Measurements from ENCODE around the gene CNIH3. TPM values are rescaled to one million over a fixed set of nuclear protein-coding genes. Genes with fewer than 3 reads are reported as not detected.

The CNIH3 gene
- total and polyA plus RNA-seq, 7 experiments from 2014 or later: 1.0 to 4.2 (median 2.0) TPM

GRCh38 chr1:224696021-224696420 lies 79.9 kb downstream of the CNIH3 start:
- intact Hi-C loops (cut with micrococcal nuclease): no loop called here
- ChIA-PET CTCF (interaction anchor here (0.7 kb wide), 1 partner anchor 58 kb away, joined by 3 read pairs; no protein-coding TSS in a partner anchor), POLR2A (no interaction called here)
- Mint-ChIP-seq H3K4me1 (no peaks in the 10 kb centered on the region), H3K27me3 (peaks cover 0 to 10% (median 2%) of the 10 kb centered on the region in 5 donors), H3K27ac (no peak overlapping the region), H3K9me3 (no peaks in the 10 kb centered on the region), H3K36me3 (no peaks in the 10 kb centered on the region), H3K4me3 (no peak overlapping the region)
- Histone ChIP-seq H3K9me3 (ENCODE audit: control insufficient read depth in 2 of 3, low read length in 3 of 3) (no peaks in the 10 kb centered on the region), H3K4me1 (ENCODE audit: control insufficient read depth in 2 of 2, insufficient read depth in 2 of 2, low read length in 2 of 2) (no peaks in the 10 kb centered on the region), H3K27me3 (ENCODE audit: control insufficient read depth in 2 of 2, insufficient read depth in 2 of 2, low read length in 2 of 2) (no peaks in the 10 kb centered on the region), H3K36me3 (ENCODE audit: control insufficient read depth in 2 of 3, insufficient read depth in 3 of 3, low read length in 3 of 3) (no peaks in the 10 kb centered on the region), H3K4me3 (ENCODE audit: low read length) (no peak overlapping the region), H3K27ac (ENCODE audit: low read depth, low read length) (no peak overlapping the region)
- ATAC-seq (no peak), DNase-seq (no peak)

- Histone ChIP-seq H3K4me1 (ENCODE audit: control insufficient read depth in 2 of 2, insufficient read depth in 2 of 2, low read length in 2 of 2) (no peaks in the 10 kb centered on the region), H3K27ac (ENCODE audit: low read depth, low read length) (no peak overlapping the region), H3K9me3 (ENCODE audit: control insufficient read depth in 2 of 3, low read length in 3 of 3) (no peaks in the 10 kb centered on the region), H3K36me3 (ENCODE audit: control insufficient read depth in 2 of 3, insufficient read depth in 3 of 3, low read length in 3 of 3) (no peaks in the 10 kb centered on the region), H3K4me3 (ENCODE audit: low read length) (no peak overlapping the region), H3K27me3 (ENCODE audit: control insufficient read depth in 2 of 2, insufficient read depth in 2 of 2, low read length in 2 of 2) (no peaks in the 10 kb centered on the region)
- DNase-seq (no peak), ATAC-seq (no peak)
- Mint-ChIP-seq H3K4me3 (no peak overlapping the region), H3K36me3 (no peaks in the 10 kb centered on the region), H3K4me1 (no peaks in the 10 kb centered on the region), H3K27me3 (peaks cover 0 to 10% (median 2%) of the 10 kb centered on the region in 5 donors), H3K9me3 (no peaks in the 10 kb centered on the region), H3K27ac (no peak overlapping the region)
- ChIA-PET CTCF (no interaction called here), POLR2A (no interaction called here)
- intact Hi-C loops (cut with micrococcal nuclease): no loop called here
Observed at GRCh38 chr1:224696891-224697765, 81.0 kb downstream of the CNIH3 start.

GRCh38 chr1:224698015-224698451 lies 81.9 kb downstream of the CNIH3 start:
- no peaks in the 10 kb centered on the region for H3K4me1 ChIP-seq (ENCODE audit: control insufficient read depth in 2 of 2, insufficient read depth in 2 of 2, low read length in 2 of 2)
- DNase-seq (no peak), ATAC-seq (no peak)
- Mint-ChIP-seq H3K27me3 (peaks cover 0 to 9% (median 2%) of the 10 kb centered on the region in 5 donors), H3K4me1 (no peaks in the 10 kb centered on the region), H3K27ac (no peak overlapping the region), H3K9me3 (no peaks in the 10 kb centered on the region), H3K36me3 (no peaks in the 10 kb centered on the region), H3K4me3 (no peak overlapping the region)
- no peaks in the 10 kb centered on the region for H3K36me3 ChIP-seq (ENCODE audit: control insufficient read depth in 2 of 3, insufficient read depth in 3 of 3, low read length in 3 of 3)
- H3K4me3 ChIP-seq (ENCODE audit: low read length): no peak overlapping the region
- no peak overlapping the region for H3K27ac ChIP-seq (ENCODE audit: low read depth, low read length)
- no peaks in the 10 kb centered on the region for H3K27me3 ChIP-seq (ENCODE audit: control insufficient read depth in 2 of 2, insufficient read depth in 2 of 2, low read length in 2 of 2)
- POLR2A ChIA-PET: no interaction called here
- H3K9me3 ChIP-seq (ENCODE audit: control insufficient read depth in 2 of 3, low read length in 3 of 3): no peaks in the 10 kb centered on the region
- CTCF ChIA-PET: no interaction called here
- intact Hi-C loops (cut with micrococcal nuclease): no loop called here

- Histone ChIP-seq H3K36me3 (ENCODE audit: control insufficient read depth in 2 of 3, insufficient read depth in 3 of 3, low read length in 3 of 3) (no peaks in the 10 kb centered on the region), H3K4me1 (ENCODE audit: control insufficient read depth in 2 of 2, insufficient read depth in 2 of 2, low read length in 2 of 2) (no peaks in the 10 kb centered on the region), H3K27me3 (ENCODE audit: control insufficient read depth in 2 of 2, insufficient read depth in 2 of 2, low read length in 2 of 2) (no peaks in the 10 kb centered on the region), H3K4me3 (ENCODE audit: low read length) (no peak overlapping the region), H3K9me3 (ENCODE audit: control insufficient read depth in 2 of 3, low read length in 3 of 3) (no peaks in the 10 kb centered on the region), H3K27ac (ENCODE audit: low read depth, low read length) (no peak overlapping the region)
- H3K27ac Mint-ChIP-seq: no peak overlapping the region
- intact Hi-C loops (cut with micrococcal nuclease): loop anchor here in 1 of 2 donors (5.0 kb wide), 1 partner anchor 151 kb away; no protein-coding TSS in a partner anchor
- no peak for DNase-seq
- H3K4me1 Mint-ChIP-seq: no peaks in the 10 kb centered on the region
- CTCF ChIA-PET: interaction anchor here (0.6 kb wide), 1 partner anchor 1276 kb away, joined by 3 read pairs; no protein-coding TSS in a partner anchor
- no peak overlapping the region for H3K4me3 Mint-ChIP-seq
- H3K36me3 Mint-ChIP-seq: no peaks in the 10 kb centered on the region
- POLR2A ChIA-PET: no interaction called here
- H3K9me3 Mint-ChIP-seq: no peaks in the 10 kb centered on the region
- H3K27me3 Mint-ChIP-seq: peaks cover 0 to 8% (median 2%) of the 10 kb centered on the region in 5 donors
- ATAC-seq: no peak
Observed at GRCh38 chr1:224700918-224701531, 84.9 kb downstream of the CNIH3 start.

- ChIA-PET CTCF (no interaction called here), POLR2A (no interaction called here)
- Histone ChIP-seq H3K27me3 (ENCODE audit: control insufficient read depth in 2 of 2, insufficient read depth in 2 of 2, low read length in 2 of 2) (no peaks in the 10 kb centered on the region), H3K36me3 (ENCODE audit: control insufficient read depth in 2 of 3, insufficient read depth in 3 of 3, low read length in 3 of 3) (no peaks in the 10 kb centered on the region), H3K4me3 (ENCODE audit: low read length) (no peak overlapping the region), H3K9me3 (ENCODE audit: control insufficient read depth in 2 of 3, low read length in 3 of 3) (no peaks in the 10 kb centered on the region), H3K4me1 (ENCODE audit: control insufficient read depth in 2 of 2, insufficient read depth in 2 of 2, low read length in 2 of 2) (no peaks in the 10 kb centered on the region), H3K27ac (ENCODE audit: low read depth, low read length) (no peak overlapping the region)
- Mint-ChIP-seq H3K9me3 (no peaks in the 10 kb centered on the region), H3K36me3 (no peaks in the 10 kb centered on the region), H3K27me3 (peaks cover 0 to 7% (median 5%) of the 10 kb centered on the region in 5 donors), H3K4me1 (peaks cover 0 to 6% (median 0%) of the 10 kb centered on the region in 7 donors), H3K4me3 (no peak overlapping the region), H3K27ac (no peak overlapping the region)
- DNase-seq (no peak), ATAC-seq (no peak)
- intact Hi-C loops (cut with micrococcal nuclease): loop anchor here in 1 of 2 donors (5.0 kb wide), 1 partner anchor 149 kb away; no protein-coding TSS in a partner anchor
Observed at GRCh38 chr1:224703702-224704101, 87.6 kb downstream of the CNIH3 start.

- Histone ChIP-seq H3K4me3 (ENCODE audit: low read length) (no peak overlapping the region), H3K36me3 (ENCODE audit: control insufficient read depth in 2 of 3, insufficient read depth in 3 of 3, low read length in 3 of 3) (no peaks in the 10 kb centered on the region), H3K27me3 (ENCODE audit: control insufficient read depth in 2 of 2, insufficient read depth in 2 of 2, low read length in 2 of 2) (no peaks in the 10 kb centered on the region), H3K4me1 (ENCODE audit: control insufficient read depth in 2 of 2, insufficient read depth in 2 of 2, low read length in 2 of 2) (no peaks in the 10 kb centered on the region), H3K27ac (ENCODE audit: low read depth, low read length) (no peak overlapping the region), H3K9me3 (ENCODE audit: control insufficient read depth in 2 of 3, low read length in 3 of 3) (no peaks in the 10 kb centered on the region)
- intact Hi-C loops (cut with micrococcal nuclease): loop anchor here in 1 of 2 donors (5.0 kb wide), 1 partner anchor 148 kb away; no protein-coding TSS in a partner anchor
- no peak overlapping the region for H3K27ac Mint-ChIP-seq
- POLR2A ChIA-PET: no interaction called here
- H3K27me3 Mint-ChIP-seq: peaks cover 0 to 9% (median 5%) of the 10 kb centered on the region in 5 donors
- peaks cover 0 to 6% (median 0%) of the 10 kb centered on the region in 7 donors for H3K4me1 Mint-ChIP-seq
- CTCF ChIA-PET: no interaction called here
- H3K36me3 Mint-ChIP-seq: no peaks in the 10 kb centered on the region
- no peak overlapping the region for H3K4me3 Mint-ChIP-seq
- ATAC-seq: peak; percentile 20
- no peaks in the 10 kb centered on the region for H3K9me3 Mint-ChIP-seq
- no peak for DNase-seq
Observed at GRCh38 chr1:224704107-224704735, 88.1 kb downstream of the CNIH3 start.
